Fibroblast of gingiva (primary cell): Measurements from ENCODE around the gene NFX1.
A peak's percentile ranks its signal among the peaks of the same experiment; 100 is the strongest.
"Not testable (repeated sequence)": the region's sequence is repeated elsewhere in the genome, so short reads cannot be mapped to it uniquely, and the experiment has no call there.

Experiments
- DNase-seq: peaks from one replicate; pipeline ENCODE4 v3.0.0-alpha.2; 2011; ENCODE audit warnings: low read depth

Gene NFX1

GRCh38 chr9:33388110-33388994 lies 98.0 kb downstream of the NFX1 start:
- no peak for DNase-seq

GRCh38 chr9:33391111-33391771 lies 100.9 kb downstream of the NFX1 start:
- peak; percentile 100 for DNase-seq

GRCh38 chr9:33392591-33393021 lies 102.3 kb downstream of the NFX1 start:
- DNase-seq, result not testable (repeated sequence)

- DNase-seq, result no peak
These were observed 103.3 kb downstream of the NFX1 start for GRCh38 chr9:33393581-33393980.

GRCh38 chr9:33393986-33394385 lies 103.7 kb downstream of the NFX1 start:
- DNase-seq, result peak; percentile 46

GRCh38 chr9:33395159-33395879 lies 105.0 kb downstream of the NFX1 start:
- not testable (repeated sequence) for DNase-seq

GRCh38 chr9:33397801-33398200 lies 107.5 kb downstream of the NFX1 start:
- not testable (repeated sequence) for DNase-seq

- not testable (repeated sequence) for DNase-seq
These were observed 108.7 kb downstream of the NFX1 start for GRCh38 chr9:33399047-33399446.

GRCh38 chr9:33401809-33402208 lies 111.5 kb downstream of the NFX1 start:
- not testable (repeated sequence) for DNase-seq

GRCh38 chr9:33402371-33402770 lies 112.1 kb downstream of the NFX1 start, which contains the start of gene AQP7:
Gene AQP7, minus strand, starts transcription at chr9:33402568. Its CDS starts 1,306 bp downstream, at chr9:33401262.
- peak; percentile 85 for DNase-seq

GRCh38 chr9:33403941-33404787 lies 113.8 kb downstream of the NFX1 start:
- no peak for DNase-seq

- DNase-seq, result no peak
These were observed 114.6 kb downstream of the NFX1 start for GRCh38 chr9:33404788-33405362.

GRCh38 chr9:33407061-33407460 lies 116.7 kb downstream of the NFX1 start:
- DNase-seq, result no peak

- no peak for DNase-seq
These were observed 117.8 kb downstream of the NFX1 start for GRCh38 chr9:33408087-33408486.

- DNase-seq, result no peak
These were observed 124.0 kb downstream of the NFX1 start for GRCh38 chr9:33414268-33414667.

GRCh38 chr9:33414889-33415500 lies 124.7 kb downstream of the NFX1 start:
- no peak for DNase-seq

- DNase-seq, result peak; percentile 34
These were observed 125.3 kb downstream of the NFX1 start for GRCh38 chr9:33415501-33416038.

- DNase-seq, result no peak
These were observed 126.7 kb downstream of the NFX1 start for GRCh38 chr9:33416996-33417395.

- DNase-seq, result no peak
These were observed 127.8 kb downstream of the NFX1 start for GRCh38 chr9:33418090-33418489.

GRCh38 chr9:33419708-33420303 lies 129.5 kb downstream of the NFX1 start:
- no peak for DNase-seq
